ENCODE results near the gene KCNK17. TPM values are rescaled to one million over a fixed set of nuclear protein-coding genes. Genes with fewer than 3 reads are reported as not detected.

The KCNK17 gene
- total RNA-seq, 1 experiment from 2014 or later: 1.2 TPM

- H3K27me3 Mint-ChIP-seq (ENCODE audit: low read depth): peaks cover 88% of the 10 kb centered on the region
- H2AK5ac ChIP-seq (ENCODE audit: insufficient read length, low read length): no peak overlapping the region
- peak overlapping the region; percentile 66 to 81 for H3K4me3 Mint-ChIP-seq
- H4K91ac ChIP-seq (ENCODE audit: insufficient read length, low read depth, low read length): no peak overlapping the region
- H3K36me3 Mint-ChIP-seq (ENCODE audit: insufficient read depth in 1 of 3, low read depth in 3 of 3): no peaks in the 10 kb centered on the region; a peak in 1 of 7 replicates
- H3K23ac ChIP-seq (ENCODE audit: insufficient read length, low read depth, low read length): no peak overlapping the region
- peak overlapping the region; percentile 41 for H3K4me2 ChIP-seq (ENCODE audit: insufficient read depth, insufficient read length, low read length)
- H3K27ac ChIP-seq (ENCODE audit: insufficient read length, low read depth, low read length): no peak overlapping the region
- H3K79me2 ChIP-seq (ENCODE audit: insufficient read depth, low read length): no peaks in the 10 kb centered on the region
- no peak overlapping the region for H3K9ac ChIP-seq (ENCODE audit: extremely low read depth, insufficient read length, low read length)
- no peak overlapping the region for H2BK120ac ChIP-seq (ENCODE audit: low read depth, low read length, poor library complexity, severe bottlenecking)
- H2AFZ ChIP-seq (ENCODE audit: low read length): no peak overlapping the region
- H3K56ac ChIP-seq (ENCODE audit: insufficient read length, low read depth, low read length): no peak overlapping the region
- peak; percentile 31; the same call in 1 of the 3 replicates for TF ChIP-seq CTCF (conservative IDR thresholded peaks at IDR 0.05)
- H3K79me1 ChIP-seq (ENCODE audit: insufficient read depth, low read depth, low read length, poor library complexity, severe bottlenecking): no peaks in the 10 kb centered on the region
- peaks cover 4 to 9% of the 10 kb centered on the region in 2 experiments for H3K4me1 Mint-ChIP-seq
- no peak overlapping the region for H3K4ac ChIP-seq (ENCODE audit: low read depth, low read length)
- peak overlapping the region; percentile 78 for H3K14ac ChIP-seq (ENCODE audit: insufficient read depth, low read length)
- no peak overlapping the region for H2BK15ac ChIP-seq (ENCODE audit: low read depth, low read length)
- no peaks in the 10 kb centered on the region for H4K20me1 ChIP-seq (ENCODE audit: control insufficient read depth, insufficient read depth, insufficient read length)
- H3K27me3 ChIP-seq (ENCODE audit: insufficient read depth, low read length): peaks cover 32% of the 10 kb centered on the region
- no peak overlapping the region for H4K8ac ChIP-seq (replicated peaks; ENCODE audit: insufficient read length, low read depth, low read length)
- H2BK20ac ChIP-seq (ENCODE audit: low read depth, low read length, poor library complexity, severe bottlenecking): no peak overlapping the region
- no peak overlapping the region for H3T11ph ChIP-seq (ENCODE audit: low read length)
- DNase-seq: peak; percentile 49
- no peak overlapping the region for H2BK5ac ChIP-seq (ENCODE audit: insufficient read length, low read length)
- no peak overlapping the region for H3K27ac Mint-ChIP-seq
- WGBS (ENCODE audit: extremely low coverage, insufficient read length, low lambda C conversion rate): no CpG with 5 or more reads among the region's 80 CpGs
- no peaks in the 10 kb centered on the region for H3K9me3 ChIP-seq (ENCODE audit: control insufficient read depth, low read depth, low read length)
- no peaks in the 10 kb centered on the region; a peak in 2 of 5 replicates for H3K9me3 Mint-ChIP-seq
- no peaks in the 10 kb centered on the region for H3K4me1 ChIP-seq (ENCODE audit: insufficient read depth, low read length)
- H3K18ac ChIP-seq (ENCODE audit: insufficient read length, low read depth, low read length): peak overlapping the region; percentile 46
- no peak overlapping the region for H4K5ac ChIP-seq (ENCODE audit: insufficient read length, low read depth, low read length)
- no peak overlapping the region for H2BK12ac ChIP-seq (ENCODE audit: insufficient read length, low read depth, low read length)
- H3K23me2 ChIP-seq (ENCODE audit: insufficient read length, low read depth, low read length, poor library complexity, severe bottlenecking): peaks cover 10% of the 10 kb centered on the region
Measured at GRCh38 chr6:39313526-39314272, 520 bp downstream of the KCNK17 start.

Measured in H9 (cell line).